B cell (primary cell): ENCODE results near the gene PXK. TPM values are rescaled to one million over a fixed set of nuclear protein-coding genes. Genes with fewer than 3 reads are reported as not detected.

Experiments used
- ATAC-seq: fragments of 200-7000 bp; cut with Tn5 transposase; one replicate; pipeline ENCODE4 v1.10.0; 2021; ENCODE audit warnings: low read depth, mild to moderate bottlenecking, moderate number of reproducible peaks, moderate library complexity
- CTCF ChIA-PET: fragments of 350-600 bp; sonication (Branson Sonifier 250); formaldehyde crosslinking; loops from one replicate; lab custom pipeline; 2021; ENCODE audit warnings: antibody characterized with exemption, inconsistent platforms; lab: Charles Lee
- POLR2A ChIA-PET: fragments of 350-600 bp; sonication (Branson Sonifier 250); formaldehyde crosslinking; loops from one replicate; lab custom pipeline; 2021; ENCODE audit warnings: antibody characterized with exemption; lab: Charles Lee
- DNase-seq: peaks from one replicate; pipeline ENCODE4 v3.0.0; 2013
- H2AFZ ChIP-seq: 2 replicates; pipeline ENCODE4 v1.6.1; 2012; ENCODE audit warnings: mild to moderate bottlenecking, low read depth, low read length; ENCODE audit not compliant: insufficient read depth, poor library complexity, severe bottlenecking
- H3K27ac ChIP-seq, 2 donors: 1 replicate in 1 of 2; 2 replicates in 1 of 2; pipeline ENCODE4 v1.5.1; 2012 to 2013; ENCODE audit warnings: low read length in 2 of 2, mild to moderate bottlenecking in 2 of 2, moderate library complexity in 1 of 2
- H3K27me3 ChIP-seq, 4 experiments: fragments of 200-600 bp in 1 of 4; sonication (generic) in 1 of 4; replicated peaks in 1 of 4; 1 replicate in 2 of 4; 2 replicates in 2 of 4; pipeline versions ENCODE4 v1.6.1 to v1.7.0; 2013 to 2016; ENCODE audit warnings: low read length in 3 of 4, mild to moderate bottlenecking in 2 of 4, mixed read lengths in 1 of 4, moderate library complexity in 1 of 4; ENCODE audit not compliant: insufficient read depth in 4 of 4, control insufficient read depth in 3 of 4; ENCODE audit errors: control extremely low read depth in 1 of 4
- H3K36me3 ChIP-seq, 2 experiments: replicated peaks in 1 of 2; 1 replicate in 1 of 2; 2 replicates in 1 of 2; pipeline versions ENCODE4 v1.6.1 to v1.7.1; 2013; ENCODE audit warnings: low read length in 1 of 2; ENCODE audit not compliant: insufficient read depth in 2 of 2, control insufficient read depth in 1 of 2; ENCODE audit errors: control extremely low read depth in 1 of 2, extremely low read depth in 1 of 2
- H3K4me1 ChIP-seq, 2 donors: fragments of 200-600 bp in 1 of 2; sonication (generic) in 1 of 2; 1 replicate in 1 of 2; 2 replicates in 1 of 2; pipeline versions ENCODE4 v1.5.1 to v1.6.1; 2013 to 2017; ENCODE audit warnings: low read length in 2 of 2; ENCODE audit not compliant: control insufficient read depth in 2 of 2, insufficient read depth in 2 of 2
- H3K4me2 ChIP-seq: replicated peaks from 2 replicates; pipeline ENCODE3; 2012; ENCODE audit warnings: mild to moderate bottlenecking, low read depth, low read length; ENCODE audit not compliant: poor library complexity, severe bottlenecking
- H3K4me3 ChIP-seq, 5 experiments: fragments of 200-600 bp in 1 of 5; sonication (generic) in 1 of 5; 1 replicate in 3 of 5; 2 replicates in 2 of 5; pipeline versions ENCODE4 v1.5.1 to v1.7.0; 2011 to 2016; ENCODE audit warnings: low read length in 4 of 5, mild to moderate bottlenecking in 4 of 5, low read depth in 2 of 5, control low read depth in 1 of 5, moderate library complexity in 1 of 5; ENCODE audit not compliant: insufficient read depth in 1 of 5; ENCODE audit errors: control extremely low read depth in 1 of 5, extremely low read depth in 1 of 5
- H3K79me2 ChIP-seq: fragments of 200-600 bp; sonication (generic); one replicate; pipeline ENCODE4 v1.6.0; 2016; ENCODE audit warnings: low read length; ENCODE audit not compliant: control insufficient read depth, insufficient read depth
- H3K9ac ChIP-seq: fragments of 200-600 bp; sonication (generic); 2 replicates; pipeline ENCODE4 v1.6.1; 2017; ENCODE audit warnings: mild to moderate bottlenecking, low read length, moderate library complexity
- H3K9me3 ChIP-seq, 3 donors: one replicate each; pipeline versions ENCODE4 v1.6.1 to v1.7.1; 2013; ENCODE audit warnings: low read length in 2 of 3; ENCODE audit not compliant: control insufficient read depth in 2 of 3, insufficient read depth in 1 of 3; ENCODE audit errors: control extremely low read depth in 1 of 3
- H4K20me1 ChIP-seq: 2 replicates; pipeline ENCODE4 v1.6.0; 2012; ENCODE audit warnings: mild to moderate bottlenecking, low read length; ENCODE audit not compliant: insufficient read depth, control insufficient read depth, poor library complexity, severe bottlenecking
- H3K27ac Mint-ChIP-seq: one replicate; pipeline ENCODE4 v1.8.0; 2021; ENCODE audit warnings: mixed read lengths
- H3K27me3 Mint-ChIP-seq: one replicate; pipeline ENCODE4 v1.8.0; 2021; ENCODE audit warnings: mixed read lengths
- H3K4me1 Mint-ChIP-seq: one replicate; pipeline ENCODE4 v1.8.0; 2021; ENCODE audit warnings: mixed read lengths
- H3K4me3 Mint-ChIP-seq: one replicate; pipeline ENCODE4 v1.8.0; 2021; ENCODE audit warnings: mixed read lengths
- H3K9me3 Mint-ChIP-seq: one replicate; pipeline ENCODE4 v1.8.0; 2022; ENCODE audit warnings: mixed read lengths; ENCODE audit not compliant: insufficient read depth
- EZH2 ChIP-seq: IDR thresholded peaks from 2 replicates; pipeline ENCODE4 v1.6.1; 2012; ENCODE audit warnings: borderline replicate concordance, low read depth, mild to moderate bottlenecking, moderate library complexity, low read length; ENCODE audit not compliant: insufficient read depth, poor library complexity, severe bottlenecking
- WGBS: methylation state at CpG from one replicate; pipeline ENCODE4 v1.1.5; 2013; ENCODE audit warnings: missing lambda C conversion rate; ENCODE audit not compliant: insufficient coverage; 5-methylcytosine and 5-hydroxymethylcytosine counted together
- intact Hi-C: fragments of 100-400 bp; cut with micrococcal nuclease; formaldehyde crosslinking; loops from one replicate; pipeline ENCODE4 v1.10.0; 2022
- polyA plus RNA-seq: library from polyadenylated mRNA; depleted of rRNA; stranded (reverse); fragments of >200 nt; gene quantifications from 2 replicates; pipeline ENCODE4 v1.2.3, GENCODE V29; 2012
- total RNA-seq, 2 donors: library from RNA; stranded (reverse); fragments of 120-200 nt in 1 of 2; gene quantifications; 1 replicate in 1 of 2; 2 replicates in 1 of 2; pipeline versions ENCODE4 v1.2.3 to v1.2.4, GENCODE V29; 2013 to 2022
- TF ChIP-seq, protein P1 (sequence below): fragments of 200-600 bp; IDR thresholded peaks from one replicate; pipeline ENCODE4 v1.8.0; 2022; ENCODE audit warnings: antibody characterized with exemption, mild to moderate bottlenecking

The PXK gene
- total and polyA plus RNA-seq, 2 donors (not counting 1 experiment from before 2014, with no cell fraction given): 46.8 to 104 TPM

DNA sequence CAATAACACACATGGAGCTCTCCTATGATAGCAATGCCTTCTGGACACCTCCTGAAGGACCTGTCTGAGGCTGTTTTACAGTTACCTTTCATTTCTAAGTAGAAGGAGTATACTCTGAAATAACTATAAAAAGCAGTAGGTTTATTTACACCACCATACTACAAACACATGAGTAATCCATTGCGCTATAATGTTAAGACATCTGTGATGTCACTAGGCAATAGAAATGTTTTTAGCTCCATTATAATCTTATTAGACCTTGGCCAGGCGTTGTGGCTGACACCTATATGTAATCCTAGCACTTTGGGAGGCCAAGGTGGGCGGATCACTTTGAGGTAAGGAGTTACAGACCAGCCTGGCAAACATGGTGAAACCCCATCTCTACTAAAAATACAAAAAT, 24.7 kb downstream of the PXK start:
- H3K79me2 ChIP-seq: peaks cover 100% of the 10 kb centered on the region

DNA sequence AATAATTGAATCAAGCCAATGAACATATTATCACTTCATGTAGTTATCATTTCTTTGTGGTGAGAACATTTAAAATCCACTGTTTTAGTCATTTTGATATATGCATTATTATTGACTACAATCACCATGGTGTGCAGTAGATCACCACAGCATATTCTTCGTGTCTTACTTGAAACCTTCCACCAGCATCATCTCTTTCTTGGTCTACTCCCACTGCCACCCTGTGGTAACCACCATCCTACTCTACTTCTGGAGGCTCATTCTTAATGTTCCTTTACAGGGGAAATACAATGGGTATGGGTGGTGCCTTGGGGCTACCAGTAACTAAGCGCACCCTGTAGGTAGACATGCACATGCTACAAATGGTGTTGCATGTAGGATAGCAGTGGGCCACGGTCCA, 25.4 kb downstream of the PXK start:
- no peaks in the 10 kb centered on the region for H3K27me3 Mint-ChIP-seq
- peaks cover 62 to 69% of the 10 kb centered on the region in 2 donors for H3K4me1 ChIP-seq
- peaks cover 68% of the 10 kb centered on the region for H3K4me1 Mint-ChIP-seq
- peaks cover 0 to 8% of the 10 kb centered on the region in 2 experiments for H3K36me3 ChIP-seq
- H3K4me3 Mint-ChIP-seq: peak overlapping the region; percentile 27
- DNase-seq (no peak), ATAC-seq (no peak)
- H3K4me3 ChIP-seq: no peak overlapping the region
- peak overlapping the region; percentile 100 for H3K27ac Mint-ChIP-seq
- H3K4me2 ChIP-seq: peak overlapping the region; percentile 80
- ChIA-PET CTCF (interaction anchor here (0.7 kb wide), 1 partner anchor 9 kb away, joined by 4 read pairs; no protein-coding TSS in a partner anchor), POLR2A (no interaction called here)
- H3K9ac ChIP-seq: no peak overlapping the region
- no peaks in the 10 kb centered on the region for H3K27me3 ChIP-seq
- no peak for TF ChIP-seq EZH2
- TF ChIP-seq, protein P1, sequence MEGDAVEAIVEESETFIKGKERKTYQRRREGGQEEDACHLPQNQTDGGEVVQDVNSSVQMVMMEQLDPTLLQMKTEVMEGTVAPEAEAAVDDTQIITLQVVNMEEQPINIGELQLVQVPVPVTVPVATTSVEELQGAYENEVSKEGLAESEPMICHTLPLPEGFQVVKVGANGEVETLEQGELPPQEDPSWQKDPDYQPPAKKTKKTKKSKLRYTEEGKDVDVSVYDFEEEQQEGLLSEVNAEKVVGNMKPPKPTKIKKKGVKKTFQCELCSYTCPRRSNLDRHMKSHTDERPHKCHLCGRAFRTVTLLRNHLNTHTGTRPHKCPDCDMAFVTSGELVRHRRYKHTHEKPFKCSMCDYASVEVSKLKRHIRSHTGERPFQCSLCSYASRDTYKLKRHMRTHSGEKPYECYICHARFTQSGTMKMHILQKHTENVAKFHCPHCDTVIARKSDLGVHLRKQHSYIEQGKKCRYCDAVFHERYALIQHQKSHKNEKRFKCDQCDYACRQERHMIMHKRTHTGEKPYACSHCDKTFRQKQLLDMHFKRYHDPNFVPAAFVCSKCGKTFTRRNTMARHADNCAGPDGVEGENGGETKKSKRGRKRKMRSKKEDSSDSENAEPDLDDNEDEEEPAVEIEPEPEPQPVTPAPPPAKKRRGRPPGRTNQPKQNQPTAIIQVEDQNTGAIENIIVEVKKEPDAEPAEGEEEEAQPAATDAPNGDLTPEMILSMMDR: no peak
- H3K9me3 ChIP-seq: no peaks in the 10 kb centered on the region
- peaks cover 100% of the 10 kb centered on the region for H3K79me2 ChIP-seq
- H3K9me3 Mint-ChIP-seq: no peaks in the 10 kb centered on the region
- intact Hi-C loops: loop anchor here (5.0 kb wide), 2 partner anchors 36 to 44 kb away; no protein-coding TSS in a partner anchor
- H4K20me1 ChIP-seq: peaks cover 9% of the 10 kb centered on the region
- WGBS: 83% methylated on average over 2 of the region's 3 CpGs
- no peak overlapping the region for H2AFZ ChIP-seq
- H3K27ac ChIP-seq: peak overlapping the region; percentile 7 to 97

More for the DNA sequence above, 24.7 kb downstream of the PXK start:
- H4K20me1 ChIP-seq: peaks cover 9% of the 10 kb centered on the region
- ATAC-seq (no peak), DNase-seq (no peak)
- H3K4me3 ChIP-seq: no peak overlapping the region
- ChIA-PET CTCF (interaction anchor here (0.6 to 15.0 kb wide), 5 partner anchors 9 to 105 kb away, joined by 3 to 349 read pairs (median 4); partner anchors contain the start of genes HTD2, PXK and RPP14), POLR2A (interaction anchor here (0.8 to 9.1 kb wide), 2 partner anchors 20 to 32 kb away, joined by 3 to 182 read pairs; partner anchors contain the start of gene PXK)
- H3K9me3 Mint-ChIP-seq: no peaks in the 10 kb centered on the region
- no peak overlapping the region for H3K9ac ChIP-seq
- no CpG with 5 or more reads among the region's 3 CpGs for WGBS
- peaks cover 70% of the 10 kb centered on the region for H3K4me1 Mint-ChIP-seq
- peaks cover 66 to 74% of the 10 kb centered on the region in 2 donors for H3K4me1 ChIP-seq
- peaks cover 0 to 7% of the 10 kb centered on the region in 2 experiments for H3K36me3 ChIP-seq
- H3K27me3 ChIP-seq: no peaks in the 10 kb centered on the region
- H2AFZ ChIP-seq: peak overlapping the region; percentile 11
- H3K9me3 ChIP-seq: no peaks in the 10 kb centered on the region
- H3K27ac ChIP-seq: peak overlapping the region; percentile 94 to 97
- H3K27ac Mint-ChIP-seq: peak overlapping the region; percentile 100
- no peaks in the 10 kb centered on the region for H3K27me3 Mint-ChIP-seq
- intact Hi-C loops: loop anchor here (5.0 kb wide), 2 partner anchors 35 to 45 kb away; no protein-coding TSS in a partner anchor
- H3K4me2 ChIP-seq: peak overlapping the region; percentile 80
- H3K4me3 Mint-ChIP-seq: peak overlapping the region; percentile 80
- TF ChIP-seq EZH2: no peak
- TF ChIP-seq, protein P1: no peak
